HG03175 (cell line): ENCODE measurements around the gene PLCD1.
A peak's percentile ranks its signal among the peaks of the same experiment; 100 is the strongest.

Experiments used
- ATAC-seq: cut with Tn5 transposase; IDR thresholded peaks from one replicate; pipeline ENCODE4 v1.9.1; 2021; ENCODE audit warnings: mild to moderate bottlenecking, moderate library complexity; ENCODE audit not compliant: unreplicated experiment

The PLCD1 gene

GRCh38 chr3:37968813-37969595 lies 60.4 kb downstream of the PLCD1 start:
- ATAC-seq, result no peak

GRCh38 chr3:37968199-37968598 lies 61.2 kb downstream of the PLCD1 start:
- ATAC-seq, result no peak

- ATAC-seq, result peak; percentile 73
These were observed 62.1 kb downstream of the PLCD1 start for GRCh38 chr3:37967260-37967881.

GRCh38 chr3:37964716-37965115 lies 64.7 kb downstream of the PLCD1 start:
- ATAC-seq, result no peak

- no peak for ATAC-seq
These were observed 65.3 kb downstream of the PLCD1 start for GRCh38 chr3:37964146-37964545.

GRCh38 chr3:37963635-37964034 lies 65.8 kb downstream of the PLCD1 start:
- ATAC-seq, result no peak

GRCh38 chr3:37963016-37963415 lies 66.4 kb downstream of the PLCD1 start:
- ATAC-seq, result no peak

- no peak for ATAC-seq
These were observed 67.6 kb downstream of the PLCD1 start for GRCh38 chr3:37961622-37962431.

GRCh38 chr3:37957539-37957936 lies 71.9 kb downstream of the PLCD1 start:
- no peak for ATAC-seq
